Gastroesophageal sphincter (tissue), 3 donors: ENCODE measurements around the gene AFMID.

Experiments used
- EP300 ChIP-seq: sonication (generic); formaldehyde crosslinking; IDR thresholded peaks from one replicate; pipeline ENCODE4 v1.6.1; 2017; ENCODE audit warnings: antibody characterized with exemption, mild to moderate bottlenecking
- POLR2A ChIP-seq, 2 donors: fragments of 450-650 bp; IDR thresholded peaks; one replicate each; pipeline ENCODE4 v1.6.1; 2017; ENCODE audit warnings: antibody characterized with exemption in 2 of 2, mild to moderate bottlenecking in 2 of 2, moderate library complexity in 1 of 2
- POLR2AphosphoS5 ChIP-seq: sonication (generic); formaldehyde crosslinking; IDR thresholded peaks from one replicate; pipeline ENCODE4 v1.6.1; 2017; ENCODE audit warnings: antibody characterized with exemption
- TF ChIP-seq, protein P1 (sequence below), 4 experiments: fragments of 200-600 bp in 2 of 4; fragments of 450-650 bp in 2 of 4; sonication (generic) in 1 of 4; IDR thresholded peaks; one replicate each; pipeline ENCODE4 v1.5.1; 2017 to 2019; ENCODE audit warnings: antibody characterized with exemption in 4 of 4, mild to moderate bottlenecking in 2 of 4, moderate library complexity in 2 of 4

GRCh38 chr17:78256707-78257591, 69.8 kb downstream of the AFMID start:
- TF ChIP-seq, protein P1, sequence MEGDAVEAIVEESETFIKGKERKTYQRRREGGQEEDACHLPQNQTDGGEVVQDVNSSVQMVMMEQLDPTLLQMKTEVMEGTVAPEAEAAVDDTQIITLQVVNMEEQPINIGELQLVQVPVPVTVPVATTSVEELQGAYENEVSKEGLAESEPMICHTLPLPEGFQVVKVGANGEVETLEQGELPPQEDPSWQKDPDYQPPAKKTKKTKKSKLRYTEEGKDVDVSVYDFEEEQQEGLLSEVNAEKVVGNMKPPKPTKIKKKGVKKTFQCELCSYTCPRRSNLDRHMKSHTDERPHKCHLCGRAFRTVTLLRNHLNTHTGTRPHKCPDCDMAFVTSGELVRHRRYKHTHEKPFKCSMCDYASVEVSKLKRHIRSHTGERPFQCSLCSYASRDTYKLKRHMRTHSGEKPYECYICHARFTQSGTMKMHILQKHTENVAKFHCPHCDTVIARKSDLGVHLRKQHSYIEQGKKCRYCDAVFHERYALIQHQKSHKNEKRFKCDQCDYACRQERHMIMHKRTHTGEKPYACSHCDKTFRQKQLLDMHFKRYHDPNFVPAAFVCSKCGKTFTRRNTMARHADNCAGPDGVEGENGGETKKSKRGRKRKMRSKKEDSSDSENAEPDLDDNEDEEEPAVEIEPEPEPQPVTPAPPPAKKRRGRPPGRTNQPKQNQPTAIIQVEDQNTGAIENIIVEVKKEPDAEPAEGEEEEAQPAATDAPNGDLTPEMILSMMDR (IDR thresholded peaks at IDR 0.05) = no peak
- no peak for TF ChIP-seq POLR2A (IDR thresholded peaks at IDR 0.05)
- no peak for TF ChIP-seq POLR2AphosphoS5
- no peak for TF ChIP-seq EP300
